DND-41 (cell line): Measurements from ENCODE around the gene KRT12.

Source experiments
- ATAC-seq: fragments of 200-7000 bp; cut with Tn5 transposase; 3 replicates; pipeline ENCODE4 v1.9.1; 2021; ENCODE audit warnings: low read depth; ENCODE audit not compliant: insufficient read depth
- DNase-seq: peaks from one replicate; pipeline ENCODE4 v3.0.0-alpha.2; 2020
- H2AFZ ChIP-seq: 2 replicates; pipeline ENCODE4 v1.6.0; 2012; ENCODE audit warnings: low read depth, low read length
- H3K27ac ChIP-seq: 2 replicates; pipeline ENCODE4 v1.5.1; 2012; ENCODE audit warnings: low read length, inconsistent platforms
- H3K27me3 ChIP-seq: fragments of 200-600 bp; sonication (generic); 2 replicates; pipeline ENCODE4 v1.6.0; 2012; ENCODE audit warnings: low read length, mild to moderate bottlenecking, inconsistent platforms; ENCODE audit not compliant: insufficient read depth, poor library complexity
- H3K36me3 ChIP-seq: 2 replicates; pipeline ENCODE4 v1.5.1; 2012; ENCODE audit warnings: low read length, inconsistent platforms; ENCODE audit not compliant: insufficient read depth
- H3K4me1 ChIP-seq: 2 replicates; pipeline ENCODE4 v1.5.1; 2012; ENCODE audit warnings: mild to moderate bottlenecking, low read length; ENCODE audit not compliant: insufficient read depth
- H3K4me2 ChIP-seq: 2 replicates; pipeline ENCODE4 v1.6.0; 2012; ENCODE audit warnings: mild to moderate bottlenecking, moderate library complexity, low read length, inconsistent platforms; ENCODE audit not compliant: insufficient read depth
- H3K4me3 ChIP-seq, 2 experiments: fragments of 200-600 bp in 1 of 2; shearing (Covaris generic) in 1 of 2; 2 replicates each; pipeline ENCODE4 v1.5.1; 2012 to 2016; ENCODE audit warnings: inconsistent platforms in 2 of 2, low read length in 2 of 2, mild to moderate bottlenecking in 2 of 2, low read depth in 1 of 2, moderate library complexity in 1 of 2
- H3K79me2 ChIP-seq: 2 replicates; pipeline ENCODE4 v1.6.0; 2012; ENCODE audit warnings: low read length, inconsistent platforms; ENCODE audit not compliant: insufficient read depth
- H3K9ac ChIP-seq: 2 replicates; pipeline ENCODE4 v1.6.0; 2012; ENCODE audit warnings: low read depth, mild to moderate bottlenecking, inconsistent platforms, low read length, moderate library complexity
- H3K9me3 ChIP-seq: 2 replicates; pipeline ENCODE4 v1.5.1; 2012; ENCODE audit warnings: low read length, moderate library complexity, mild to moderate bottlenecking, inconsistent platforms; ENCODE audit not compliant: insufficient read depth, severe bottlenecking
- H4K20me1 ChIP-seq: 2 replicates; pipeline ENCODE4 v1.6.0; 2012; ENCODE audit warnings: low read length; ENCODE audit not compliant: insufficient read depth
- CTCF ChIP-seq: IDR thresholded peaks from 2 replicates; pipeline ENCODE4 v1.5.1; 2012; ENCODE audit warnings: borderline replicate concordance, low read length, moderate library complexity, mild to moderate bottlenecking; ENCODE audit not compliant: poor library complexity, severe bottlenecking; ENCODE audit errors: extremely low read depth
- EZH2 ChIP-seq: IDR thresholded peaks from 3 replicates; pipeline ENCODE4 v1.6.1; 2012; ENCODE audit warnings: borderline replicate concordance, low read depth, mild to moderate bottlenecking, moderate library complexity, low read length, inconsistent platforms; ENCODE audit not compliant: severe bottlenecking

Gene KRT12

GRCh38 chr17:40879026-40879425 lies 12.0 kb upstream of the KRT12 start:
- no peaks in the 10 kb centered on the region for H3K79me2 ChIP-seq
- no peaks in the 10 kb centered on the region for H4K20me1 ChIP-seq
- no peaks in the 10 kb centered on the region for H3K9me3 ChIP-seq
- peaks cover 28% of the 10 kb centered on the region for H3K27me3 ChIP-seq
- H3K4me2 ChIP-seq = no peak overlapping the region
- H3K9ac ChIP-seq = no peak overlapping the region
- no peaks in the 10 kb centered on the region for H3K4me1 ChIP-seq
- ATAC-seq = no peak
- H3K27ac ChIP-seq = no peak overlapping the region
- no peak for DNase-seq
- H3K36me3 ChIP-seq = no peaks in the 10 kb centered on the region
- TF ChIP-seq CTCF (no peak), EZH2 (no peak)
- no peak overlapping the region for H3K4me3 ChIP-seq
- no peak overlapping the region for H2AFZ ChIP-seq

GRCh38 chr17:40878044-40878443 lies 11.0 kb upstream of the KRT12 start:
- Histone ChIP-seq H3K9me3 (no peaks in the 10 kb centered on the region), H3K36me3 (no peaks in the 10 kb centered on the region), H3K9ac (no peak overlapping the region), H3K79me2 (no peaks in the 10 kb centered on the region), H3K4me1 (no peaks in the 10 kb centered on the region), H3K4me2 (no peak overlapping the region), H3K27ac (no peak overlapping the region), H3K27me3 (peaks cover 33% of the 10 kb centered on the region), H3K4me3 (no peak overlapping the region), H4K20me1 (no peaks in the 10 kb centered on the region), H2AFZ (no peak overlapping the region)
- no peak for DNase-seq
- TF ChIP-seq CTCF (no peak), EZH2 (no peak)
- ATAC-seq = no peak

- Histone ChIP-seq H3K9ac (no peak overlapping the region), H3K9me3 (no peaks in the 10 kb centered on the region), H3K36me3 (no peaks in the 10 kb centered on the region), H3K4me2 (no peak overlapping the region), H3K4me3 (no peak overlapping the region), H3K4me1 (no peaks in the 10 kb centered on the region), H3K27me3 (peaks cover 23% of the 10 kb centered on the region), H3K79me2 (no peaks in the 10 kb centered on the region), H2AFZ (no peak overlapping the region), H4K20me1 (no peaks in the 10 kb centered on the region), H3K27ac (no peak overlapping the region)
- ATAC-seq = no peak
- TF ChIP-seq CTCF (no peak), EZH2 (no peak)
- no peak for DNase-seq
Measured at GRCh38 chr17:40873801-40874200, 6.8 kb upstream of the KRT12 start.

- ATAC-seq = no peak
- H3K4me2 ChIP-seq = no peak overlapping the region
Measured at GRCh38 chr17:40873255-40873654, 6.2 kb upstream of the KRT12 start.

More at GRCh38 chr17:40873255-40873654, 6.2 kb upstream of the KRT12 start:
- no peaks in the 10 kb centered on the region for H3K9me3 ChIP-seq
- H3K27me3 ChIP-seq = peaks cover 23% of the 10 kb centered on the region
- H2AFZ ChIP-seq = no peak overlapping the region
- H3K27ac ChIP-seq = no peak overlapping the region
- no peaks in the 10 kb centered on the region for H3K79me2 ChIP-seq
- H3K9ac ChIP-seq = no peak overlapping the region
- DNase-seq = no peak
- no peaks in the 10 kb centered on the region for H3K36me3 ChIP-seq
- TF ChIP-seq CTCF = no peak
- TF ChIP-seq EZH2 = no peak
- no peaks in the 10 kb centered on the region for H4K20me1 ChIP-seq
- H3K4me3 ChIP-seq = no peak overlapping the region
- H3K4me1 ChIP-seq = no peaks in the 10 kb centered on the region
